ENCODE results near the gene TEX44.

Gene TEX44

DNA sequence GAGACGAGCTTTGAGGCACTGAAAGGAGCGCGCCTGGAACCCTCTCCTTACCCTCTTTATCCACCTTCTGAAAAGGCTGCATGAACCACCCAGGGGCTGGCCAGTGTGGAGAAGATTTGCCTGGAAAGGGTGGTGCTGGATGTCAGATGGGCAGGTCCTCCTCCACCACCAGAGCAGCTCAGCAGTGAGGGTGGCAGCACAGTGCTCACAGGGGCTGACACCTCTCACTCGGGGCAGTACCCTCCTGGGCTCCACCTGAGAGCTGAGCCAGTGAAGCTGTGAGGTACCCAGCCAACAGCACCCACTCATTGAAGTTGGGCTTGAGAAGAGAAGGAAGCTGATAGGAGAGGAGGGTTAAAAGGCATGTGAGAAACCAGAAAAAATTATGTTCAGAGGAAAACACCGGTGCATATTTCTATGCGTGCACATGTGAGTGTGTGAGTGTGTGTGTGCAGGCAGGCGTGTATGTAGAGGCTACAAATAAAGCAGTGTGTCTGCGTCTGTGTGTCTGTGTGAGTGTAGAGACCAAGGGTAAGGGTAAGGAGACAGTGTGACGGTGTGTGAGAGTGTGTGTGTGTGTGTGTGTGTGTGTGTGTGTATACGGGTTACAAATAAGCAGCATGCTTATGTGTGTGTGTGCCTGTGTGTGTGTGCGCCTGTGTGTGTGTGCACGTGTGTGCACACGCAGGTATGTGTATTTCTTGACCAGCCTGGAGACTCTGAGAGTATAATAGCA is 40.7 kb downstream of the TEX44 start:
- DNase-seq (ENCODE audit: low spot score): no peak

- no peak for DNase-seq (ENCODE audit: low spot score)
Observed at GRCh38 chr2:231634412-231634811, 41.7 kb downstream of the TEX44 start.

DNA sequence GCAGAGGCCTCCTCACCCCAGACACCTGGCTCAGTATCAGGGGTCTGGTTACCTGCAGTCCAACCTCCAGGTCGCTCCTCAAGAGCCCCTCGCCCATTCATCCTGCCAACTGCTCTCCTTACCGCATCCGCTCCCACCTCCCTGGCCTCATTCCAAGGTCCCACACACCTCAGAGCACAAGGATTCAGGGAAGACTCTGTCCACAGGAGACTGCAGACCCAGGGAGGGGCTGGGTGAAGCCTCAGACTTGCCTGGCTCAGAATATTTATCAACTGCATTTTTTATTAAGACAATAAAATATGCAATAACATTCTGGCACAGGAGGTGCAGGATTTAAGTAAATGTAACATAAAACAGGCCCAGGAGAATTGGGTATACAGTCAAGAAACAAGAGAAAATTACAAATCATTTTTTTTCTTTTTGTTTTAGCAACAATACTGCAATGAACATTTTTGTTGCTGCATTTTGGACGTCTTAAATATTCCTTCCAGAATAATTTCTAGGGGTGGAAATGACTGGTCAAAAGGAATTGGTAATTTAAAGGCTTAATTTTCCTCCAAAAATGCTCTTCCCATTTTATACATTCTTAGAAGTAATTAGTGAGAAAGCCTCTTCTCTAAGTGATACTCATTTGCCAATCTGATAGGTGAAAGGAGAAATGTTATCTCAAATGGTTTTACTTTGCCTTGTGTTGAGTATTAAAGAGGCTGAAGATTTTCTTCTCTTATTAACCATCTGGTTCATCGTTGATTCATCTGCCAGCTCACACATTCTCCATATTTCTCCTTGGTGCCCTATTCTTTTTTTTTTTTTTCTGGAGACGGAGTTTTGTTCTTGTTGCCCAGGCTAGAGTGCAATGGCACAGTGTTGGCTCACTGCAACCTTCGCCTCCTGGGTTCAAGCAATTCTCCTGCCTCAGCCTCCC is 42.5 kb downstream of the TEX44 start:
- DNase-seq (ENCODE audit: low spot score): no peak

DNA sequence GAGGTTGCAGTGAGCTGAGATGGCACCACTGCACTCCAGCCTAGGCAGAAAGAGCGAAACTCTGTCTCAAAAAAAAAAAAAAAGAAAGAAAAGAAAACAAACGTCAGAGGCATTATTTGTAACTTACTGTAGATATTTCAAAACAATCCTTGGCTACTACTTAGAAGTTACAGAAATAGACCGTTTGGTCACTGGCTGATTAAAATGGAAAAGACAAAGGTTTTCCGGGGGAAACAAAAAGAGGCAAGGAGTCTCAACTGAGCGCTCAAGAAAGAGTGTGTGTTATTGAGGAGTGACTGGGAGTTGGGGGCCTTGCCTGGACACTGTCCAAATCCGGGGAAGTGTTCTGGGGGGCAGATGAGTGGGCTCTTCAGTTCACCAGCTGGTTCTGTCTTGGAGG is 47.6 kb downstream of the TEX44 start:
- DNase-seq (ENCODE audit: low spot score): no peak

- peak; percentile 24 for DNase-seq (ENCODE audit: low spot score)
Observed at GRCh38 chr2:231640641-231641111, 48.0 kb downstream of the TEX44 start.

DNA sequence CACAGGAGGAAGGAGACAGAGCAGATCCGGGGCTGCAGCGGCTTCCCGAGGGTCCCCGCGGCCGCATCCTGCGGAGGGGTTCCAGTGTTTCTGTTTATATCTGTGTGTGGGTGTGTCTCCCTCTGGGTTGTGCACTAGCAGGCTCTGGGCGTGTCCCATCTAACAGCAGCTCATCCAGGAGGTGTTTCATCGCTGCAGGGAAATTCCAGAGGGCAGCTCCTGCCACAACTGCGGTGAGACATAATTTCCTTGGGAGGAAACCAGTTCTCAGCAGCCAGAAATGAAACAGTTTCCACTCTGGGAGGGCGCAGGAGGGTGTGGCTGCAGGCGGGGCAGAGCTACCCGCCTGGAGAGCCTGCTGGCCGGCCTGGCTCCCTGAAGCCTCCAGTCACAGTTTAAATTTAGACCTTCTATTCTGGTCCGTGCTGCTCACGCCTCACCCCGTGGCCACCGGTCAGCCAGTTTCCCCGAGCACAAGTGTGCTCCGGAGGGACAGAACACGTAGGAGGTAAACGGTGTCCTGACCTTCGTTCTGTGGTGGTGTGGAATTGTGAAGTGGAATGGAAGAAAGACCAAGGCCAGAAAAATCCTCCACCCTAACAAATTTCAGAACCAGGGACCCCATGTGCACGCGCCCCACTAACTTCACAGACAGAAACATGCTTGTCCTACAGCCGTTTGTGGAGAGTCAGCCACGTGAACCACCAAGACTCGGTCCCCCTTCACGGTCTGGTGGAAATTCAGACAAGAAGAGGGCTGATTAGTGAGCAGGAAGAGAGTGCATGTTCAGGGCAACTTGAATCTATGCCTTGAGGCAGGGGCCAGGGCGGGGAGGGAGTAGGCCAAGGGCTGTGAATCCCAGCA is 50.2 kb downstream of the TEX44 start:
- no peak for DNase-seq (ENCODE audit: low spot score)

GRCh38 chr2:231643495-231643888 is 50.8 kb downstream of the TEX44 start:
- DNase-seq (ENCODE audit: low spot score): no peak

All from globus pallidus (tissue), 1 donor.